ENCODE measurements around the gene MCM9. TPM values are rescaled to one million over a fixed set of nuclear protein-coding genes. Genes with fewer than 3 reads are reported as not detected.

Gene MCM9
- total RNA-seq, 4 donors from 2014 or later = 3.5 to 6.9 (median 5.0) TPM

GRCh38 chr6:118903138-118903537, 31.8 kb downstream of the MCM9 start:
- Histone ChIP-seq H3K4me1 (peaks cover 4 to 12% of the 10 kb centered on the region in 2 donors), H3K27me3 (no peaks in the 10 kb centered on the region), H3K4me3 (no peak overlapping the region), H3K9me3 (no peaks in the 10 kb centered on the region), H3K27ac (no peak overlapping the region), H3K36me3 (peaks cover 0 to 32% of the 10 kb centered on the region in 2 donors)
- in situ Hi-C loops (cut with MboI; ENCODE audit: low sequenced_read_pairs in 4 of 4) (no loop called here), intact Hi-C loops (cut with DNase I; ENCODE audit: low total_unique reads) (no loop called here)
- DNase-seq (no peak), ATAC-seq (no peak)
- TF ChIP-seq CTCF (IDR thresholded peaks at IDR 0.05 in 4 of 5, conservative IDR thresholded peaks at IDR 0.05 in 1 of 5) (no peak), POLR2A (IDR thresholded peaks at IDR 0.05) (no peak)

- H3K9me3 ChIP-seq = no peaks in the 10 kb centered on the region
- peaks cover 4 to 12% of the 10 kb centered on the region in 2 donors for H3K4me1 ChIP-seq
- DNase-seq = no peak
- in situ Hi-C loops (cut with MboI; ENCODE audit: low sequenced_read_pairs in 4 of 4) (no loop called here), intact Hi-C loops (cut with DNase I; ENCODE audit: low total_unique reads) (no loop called here)
- H3K27ac ChIP-seq = no peak overlapping the region
- ATAC-seq = no peak
- H3K4me3 ChIP-seq = no peak overlapping the region
- no peak for TF ChIP-seq POLR2A (IDR thresholded peaks at IDR 0.05)
- TF ChIP-seq CTCF (IDR thresholded peaks at IDR 0.05 in 4 of 5, conservative IDR thresholded peaks at IDR 0.05 in 1 of 5) = no peak
- H3K27me3 ChIP-seq = no peaks in the 10 kb centered on the region
- H3K36me3 ChIP-seq = peaks cover 0 to 28% of the 10 kb centered on the region in 2 donors
These were observed 32.2 kb downstream of the MCM9 start for GRCh38 chr6:118902726-118903125.

- ATAC-seq = no peak
- H3K9me3 ChIP-seq = no peaks in the 10 kb centered on the region
- intact Hi-C loops (cut with DNase I; ENCODE audit: low total_unique reads) = loop anchor here (10.0 kb wide), 4 partner anchors 245 to 1225 kb away; partner anchors contain the start of genes CEP85L and NUS1
- peaks cover 20 to 21% of the 10 kb centered on the region in 2 donors for H3K4me1 ChIP-seq
- no peak for DNase-seq
- TF ChIP-seq POLR2A (IDR thresholded peaks at IDR 0.05) (no peak), CTCF (IDR thresholded peaks at IDR 0.05 in 4 of 5, conservative IDR thresholded peaks at IDR 0.05 in 1 of 5) (no peak)
- H3K27me3 ChIP-seq = no peaks in the 10 kb centered on the region
- H3K36me3 ChIP-seq = no peaks in the 10 kb centered on the region
- in situ Hi-C loops (cut with MboI; ENCODE audit: low sequenced_read_pairs in 4 of 4) = no loop called here
- no peak overlapping the region for H3K27ac ChIP-seq
- no peak overlapping the region for H3K4me3 ChIP-seq
These were observed 35.0 kb downstream of the MCM9 start for GRCh38 chr6:118899948-118900347.

- intact Hi-C loops (cut with DNase I; ENCODE audit: low total_unique reads) = loop anchor here (10.0 kb wide), 4 partner anchors 243 to 1223 kb away; partner anchors contain the start of genes CEP85L and NUS1
- DNase-seq = no peak
- ATAC-seq = no peak
- Histone ChIP-seq H3K27ac (peak overlapping the region in 1 of 4 donors; percentile 97), H3K9me3 (no peaks in the 10 kb centered on the region), H3K4me1 (peaks cover 20 to 27% of the 10 kb centered on the region in 2 donors), H3K4me3 (no peak overlapping the region), H3K36me3 (no peaks in the 10 kb centered on the region), H3K27me3 (no peaks in the 10 kb centered on the region)
- in situ Hi-C loops (cut with MboI; ENCODE audit: low sequenced_read_pairs in 4 of 4) = no loop called here
- TF ChIP-seq CTCF (IDR thresholded peaks at IDR 0.05 in 4 of 5, conservative IDR thresholded peaks at IDR 0.05 in 1 of 5) = no peak
- TF ChIP-seq POLR2A (IDR thresholded peaks at IDR 0.05) = no peak
These were observed 37.6 kb downstream of the MCM9 start for GRCh38 chr6:118897386-118897785.
